Activated CD4-positive, alpha-beta memory T cell treated with anti-CD3 and anti-CD28 coated beads, Interleukin-2, amount 10 ng/mL, durations not matched to agents 7 days and 5 days (primary cell): ENCODE data around the gene ERCC1. TPM values are rescaled to one million over a fixed set of nuclear protein-coding genes. Genes with fewer than 3 reads are reported as not detected.
"Not testable (repeated sequence)": the region's sequence is repeated elsewhere in the genome, so short reads cannot be mapped to it uniquely, and the experiment has no call there.

Experiments
- CTCF ChIA-PET: fragments of 350-600 bp; sonication (Branson Sonifier 250); formaldehyde crosslinking; loops from one replicate; lab custom pipeline; 2021; ENCODE audit warnings: antibody characterized with exemption, inconsistent platforms; lab: Charles Lee
- POLR2A ChIA-PET: fragments of 350-600 bp; sonication (Branson Sonifier 250); formaldehyde crosslinking; loops from one replicate; lab custom pipeline; 2021; ENCODE audit warnings: antibody characterized with exemption; lab: Charles Lee
- DNase-seq: peaks from one replicate; pipeline ENCODE4 v3.0.0-alpha.2; 2020
- H3K27ac Mint-ChIP-seq: one replicate; pipeline ENCODE4 v1.8.0; 2021; ENCODE audit warnings: mild to moderate bottlenecking, mixed read lengths
- H3K27me3 Mint-ChIP-seq: one replicate; pipeline ENCODE4 v1.8.0; 2021; ENCODE audit warnings: mixed read lengths
- H3K36me3 Mint-ChIP-seq: one replicate; pipeline ENCODE4 v1.8.0; 2021; ENCODE audit warnings: low read depth, mixed read lengths
- H3K4me1 Mint-ChIP-seq: one replicate; pipeline ENCODE4 v1.8.0; 2021; ENCODE audit warnings: mixed read lengths
- H3K4me3 Mint-ChIP-seq: one replicate; pipeline ENCODE4 v1.8.0; 2021; ENCODE audit warnings: mild to moderate bottlenecking, mixed read lengths
- H3K9me3 Mint-ChIP-seq: one replicate; pipeline ENCODE4 v1.8.0; 2021; ENCODE audit warnings: mixed read lengths
- total RNA-seq, 2 experiments: library from RNA; stranded (reverse); gene quantifications; one replicate each; pipeline ENCODE4 v1.2.3, GENCODE V29; 2021

Gene ERCC1
- total RNA-seq, 2 experiments from 2014 or later: 59.8 to 60.6 TPM

DNA sequence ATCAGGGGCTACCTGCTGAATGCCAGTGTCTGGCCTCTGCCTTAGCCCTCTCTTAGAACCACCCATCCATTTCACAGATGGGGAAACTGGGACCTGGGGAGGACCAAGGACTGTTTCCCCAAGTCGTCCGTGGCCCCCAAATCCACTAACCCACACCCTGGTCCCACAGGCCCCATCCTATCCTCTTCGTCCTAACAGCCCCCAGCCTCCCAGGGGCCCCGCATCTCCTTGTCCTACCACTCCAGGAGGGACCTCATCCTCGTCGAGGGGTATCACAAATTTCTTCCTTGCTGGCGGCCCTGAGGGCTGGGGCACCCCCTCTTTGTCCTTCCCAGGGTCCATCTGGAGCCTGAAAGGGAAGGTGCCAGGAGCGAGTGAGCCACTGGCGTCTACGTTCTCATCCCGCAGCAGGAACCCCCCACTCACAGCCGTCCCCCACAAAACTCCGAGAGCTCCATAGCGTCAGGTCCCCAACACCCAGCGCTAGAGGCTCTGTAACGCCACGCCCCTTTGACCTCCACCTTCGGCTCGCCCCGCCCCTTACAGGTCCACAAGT lies 606 bp downstream of the ERCC1 start:
- peaks cover 3% of the 10 kb centered on the region for H3K27me3 Mint-ChIP-seq
- no peaks in the 10 kb centered on the region for H3K9me3 Mint-ChIP-seq
- peak overlapping the region; percentile 93 for H3K27ac Mint-ChIP-seq
- CTCF ChIA-PET: interaction anchor here (0.5 to 2.8 kb wide), 2 partner anchors 15 to 56 kb away, joined by 3 to 19 read pairs; no protein-coding TSS in a partner anchor
- peaks cover 23% of the 10 kb centered on the region for H3K36me3 Mint-ChIP-seq
- no peak for DNase-seq
- H3K4me3 Mint-ChIP-seq: peak overlapping the region; percentile 89
- H3K4me1 Mint-ChIP-seq: peaks cover 70% of the 10 kb centered on the region
- POLR2A ChIA-PET: interaction anchor here (0.7 to 1.9 kb wide), 4 partner anchors 8 to 52 kb away, joined by 3 to 6 read pairs (median 4); partner anchors contain the start of gene PPP1R13L

DNA sequence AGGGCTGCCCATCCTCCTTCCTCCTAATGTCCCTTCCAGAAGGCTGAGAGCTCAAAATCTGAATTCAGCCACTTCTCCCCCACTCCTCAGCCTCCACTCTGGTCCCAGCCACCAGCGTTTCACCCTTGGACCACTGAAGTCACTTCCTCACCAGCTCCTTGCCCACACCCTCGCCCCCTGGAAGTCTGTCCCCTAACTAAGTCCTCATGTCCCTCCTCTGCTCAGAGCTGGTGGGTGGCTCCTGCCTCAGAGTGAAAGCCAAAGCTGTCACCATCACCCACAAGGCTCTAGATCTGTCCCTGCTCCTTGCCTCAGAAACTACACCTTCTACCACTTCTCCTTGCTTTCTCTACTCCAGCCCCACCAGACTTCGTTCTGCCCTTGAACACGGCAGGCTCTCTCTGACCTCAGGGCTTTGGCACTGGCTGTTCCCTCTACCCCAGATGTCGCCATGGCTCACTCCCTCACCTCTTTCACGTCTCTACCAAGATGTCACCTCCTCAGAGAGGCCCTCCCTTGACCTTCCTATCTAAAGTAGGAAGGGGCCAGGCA lies 1.7 kb downstream of the ERCC1 start:
- DNase-seq: no peak
- Mint-ChIP-seq H3K9me3 (no peaks in the 10 kb centered on the region), H3K27me3 (no peaks in the 10 kb centered on the region), H3K36me3 (peaks cover 28% of the 10 kb centered on the region), H3K27ac (peak overlapping the region; percentile 57), H3K4me3 (peak overlapping the region; percentile 53), H3K4me1 (peaks cover 64% of the 10 kb centered on the region)
- CTCF ChIA-PET: interaction anchor here (1.0 kb wide), 1 partner anchor 17 kb away, joined by 3 read pairs; no protein-coding TSS in a partner anchor
- POLR2A ChIA-PET: interaction anchor here (1.3 kb wide), 1 partner anchor 15 kb away, joined by 3 read pairs; no protein-coding TSS in a partner anchor

DNA sequence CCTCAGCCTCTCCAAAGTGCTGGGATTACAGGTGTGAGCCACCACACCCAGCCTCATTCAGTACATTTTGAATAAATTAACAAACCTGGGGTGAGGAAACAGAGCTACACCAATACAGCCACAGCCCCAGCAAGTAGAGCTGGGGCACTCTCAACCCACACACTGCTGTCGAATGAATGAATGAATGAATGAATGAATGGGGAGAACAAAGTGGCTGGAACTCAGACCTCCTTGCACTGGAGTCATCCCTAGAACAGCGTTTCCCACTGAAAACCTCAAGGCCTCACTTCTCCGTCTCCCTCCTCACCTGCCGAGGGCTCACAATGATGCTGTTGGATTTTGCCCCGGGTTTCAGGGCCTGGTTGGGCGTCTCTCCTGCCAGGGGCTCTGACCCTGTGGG lies 2.8 kb downstream of the ERCC1 start:
- H3K27ac Mint-ChIP-seq: peak overlapping the region; percentile 70
- H3K27me3 Mint-ChIP-seq: no peaks in the 10 kb centered on the region
- no peak overlapping the region for H3K4me3 Mint-ChIP-seq
- H3K36me3 Mint-ChIP-seq: peaks cover 33% of the 10 kb centered on the region
- ChIA-PET POLR2A (interaction anchor here (0.6 to 1.3 kb wide), 3 partner anchors 10 to 15 kb away, joined by 3 read pairs; no protein-coding TSS in a partner anchor), CTCF (interaction anchor here (1.2 kb wide), 1 partner anchor 19 kb away, joined by 4 read pairs; no protein-coding TSS in a partner anchor)
- H3K4me1 Mint-ChIP-seq: peaks cover 63% of the 10 kb centered on the region
- no peak for DNase-seq
- no peaks in the 10 kb centered on the region for H3K9me3 Mint-ChIP-seq

DNA sequence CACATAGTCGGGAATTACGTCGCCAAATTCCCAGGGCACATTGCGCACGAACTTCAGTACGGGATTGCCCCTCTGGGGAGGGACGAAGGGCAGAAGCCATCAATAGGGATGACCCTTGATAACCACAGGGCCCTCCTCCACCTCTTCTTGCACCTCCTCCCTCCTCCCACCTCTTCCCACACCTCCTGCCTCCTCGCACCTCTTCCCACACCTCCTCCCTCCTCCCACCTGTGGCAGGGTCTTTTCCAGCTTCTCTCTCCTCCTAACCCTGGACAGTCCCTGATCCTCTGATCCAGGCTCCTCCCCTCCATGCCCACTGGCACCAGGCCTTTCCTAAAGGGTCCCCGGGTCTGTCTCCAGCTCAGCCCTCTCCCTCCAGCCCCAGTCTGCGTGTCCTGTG lies 3.4 kb downstream of the ERCC1 start:
- H3K36me3 Mint-ChIP-seq: peaks cover 37% of the 10 kb centered on the region
- ChIA-PET POLR2A (interaction anchor here (1.2 kb wide), 1 partner anchor 47 kb away, joined by 5 read pairs; the partner anchor contains the start of gene FOSB), CTCF (interaction anchor here (1.2 kb wide), 1 partner anchor 19 kb away, joined by 4 read pairs; no protein-coding TSS in a partner anchor)
- peak overlapping the region; percentile 70 for H3K27ac Mint-ChIP-seq
- H3K4me3 Mint-ChIP-seq: no peak overlapping the region
- DNase-seq: no peak
- no peaks in the 10 kb centered on the region for H3K9me3 Mint-ChIP-seq
- peaks cover 59% of the 10 kb centered on the region for H3K4me1 Mint-ChIP-seq
- no peaks in the 10 kb centered on the region for H3K27me3 Mint-ChIP-seq

DNA sequence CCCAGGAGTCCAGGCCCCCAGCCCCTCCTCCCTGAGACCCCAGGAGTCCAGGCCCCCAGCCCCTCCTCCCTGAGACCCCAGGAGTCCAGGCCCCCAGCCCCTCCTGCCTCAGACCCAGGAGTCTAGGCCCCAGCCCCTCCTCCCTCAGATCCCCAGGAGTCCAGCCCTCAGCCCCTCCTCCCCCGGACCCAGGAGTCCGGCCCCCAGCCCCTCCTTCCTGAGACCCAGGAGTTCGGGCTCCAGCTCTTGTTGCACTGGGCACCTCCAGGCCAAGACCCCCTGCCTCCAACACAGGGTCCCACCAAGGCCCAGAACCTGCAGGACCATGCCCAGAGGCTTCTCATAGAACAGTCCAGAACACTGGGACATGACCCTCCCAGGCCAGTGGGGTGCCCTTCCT lies 3.8 kb downstream of the ERCC1 start:
- Mint-ChIP-seq H3K27me3 (no peaks in the 10 kb centered on the region), H3K4me3 (no peak overlapping the region), H3K9me3 (no peaks in the 10 kb centered on the region), H3K27ac (peak overlapping the region; percentile 52), H3K36me3 (peaks cover 37% of the 10 kb centered on the region), H3K4me1 (peaks cover 59% of the 10 kb centered on the region)
- CTCF ChIA-PET: interaction anchor here (1.2 kb wide), 1 partner anchor 19 kb away, joined by 4 read pairs; no protein-coding TSS in a partner anchor
- DNase-seq: no peak
- POLR2A ChIA-PET: interaction anchor here (1.2 kb wide), 1 partner anchor 48 kb away, joined by 5 read pairs; the partner anchor contains the start of gene FOSB

DNA sequence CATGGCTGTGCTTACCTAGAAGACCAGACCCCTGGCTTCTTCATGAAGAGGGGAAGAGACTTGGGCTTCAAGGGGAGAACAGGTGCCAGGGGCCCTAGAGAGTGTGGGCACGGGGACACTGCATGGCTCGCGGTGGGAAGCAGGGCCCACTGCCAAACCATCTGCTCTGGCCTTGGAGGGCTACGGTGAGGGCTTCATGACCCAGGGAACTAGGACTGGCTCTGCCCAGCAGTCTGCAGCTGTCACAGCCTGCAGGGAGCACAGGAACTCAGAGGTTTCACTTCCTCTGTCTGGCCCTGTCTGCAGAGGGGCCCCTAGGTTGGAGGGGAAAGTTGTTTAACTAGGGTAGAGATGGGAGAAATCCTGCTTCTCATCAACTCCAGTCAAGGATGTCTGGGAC lies 4.3 kb downstream of the ERCC1 start:
- POLR2A ChIA-PET: interaction anchor here (1.2 kb wide), 1 partner anchor 48 kb away, joined by 5 read pairs; the partner anchor contains the start of gene FOSB
- Mint-ChIP-seq H3K27me3 (no peaks in the 10 kb centered on the region), H3K4me3 (no peak overlapping the region), H3K4me1 (peaks cover 55% of the 10 kb centered on the region), H3K27ac (peak overlapping the region; percentile 67), H3K36me3 (peaks cover 40% of the 10 kb centered on the region), H3K9me3 (no peaks in the 10 kb centered on the region)
- CTCF ChIA-PET: no interaction called here
- DNase-seq: peak; percentile 39

DNA sequence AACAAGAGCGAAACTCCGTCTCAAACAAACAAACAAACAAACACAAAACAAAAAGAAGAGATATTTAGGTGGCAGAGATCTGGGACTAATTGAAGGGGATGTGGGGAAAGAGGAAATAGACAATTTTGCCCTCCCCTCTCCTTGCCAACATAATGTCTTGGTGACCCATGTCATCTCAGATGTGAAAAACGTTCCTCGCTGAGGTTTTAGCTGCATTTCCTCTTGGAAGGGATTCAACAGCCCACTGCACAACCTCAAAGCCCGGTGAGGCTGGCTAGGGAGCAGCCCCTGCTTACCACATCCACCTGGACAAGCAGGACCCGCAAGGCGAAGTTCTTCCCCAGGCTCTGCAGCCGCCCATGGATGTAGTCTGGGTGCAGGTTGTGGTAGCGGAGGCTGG lies 4.9 kb downstream of the ERCC1 start:
- CTCF ChIA-PET: no interaction called here
- peak overlapping the region; percentile 67 for H3K27ac Mint-ChIP-seq
- peaks cover 49% of the 10 kb centered on the region for H3K4me1 Mint-ChIP-seq
- H3K27me3 Mint-ChIP-seq: no peaks in the 10 kb centered on the region
- H3K36me3 Mint-ChIP-seq: peaks cover 46% of the 10 kb centered on the region
- no peak overlapping the region for H3K4me3 Mint-ChIP-seq
- no peaks in the 10 kb centered on the region for H3K9me3 Mint-ChIP-seq
- DNase-seq: no peak
- POLR2A ChIA-PET: no interaction called here

DNA sequence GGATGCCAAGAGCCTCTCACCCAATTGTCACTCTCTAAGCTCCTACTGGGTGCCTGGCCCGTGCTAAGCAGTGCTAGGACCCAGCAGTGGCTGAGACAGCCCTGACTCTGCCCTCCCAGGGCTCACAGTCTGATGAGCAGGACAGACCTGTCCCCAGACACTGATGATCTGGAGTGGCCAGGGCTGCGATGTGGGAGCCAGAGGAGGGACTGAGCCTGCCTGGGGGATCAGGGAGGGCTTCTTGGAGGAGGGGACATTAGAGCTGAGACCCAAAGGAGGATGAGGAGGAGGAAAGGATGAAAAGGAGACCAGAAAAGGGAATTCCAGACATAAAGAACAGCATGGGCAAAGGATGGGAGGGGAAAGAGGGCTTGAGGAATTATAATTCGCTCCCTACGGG lies 6.6 kb downstream of the ERCC1 start:
- ChIA-PET POLR2A (interaction anchor here (0.9 kb wide), 1 partner anchor 8 kb away, joined by 3 read pairs; no protein-coding TSS in a partner anchor), CTCF (interaction anchor here (0.8 kb wide), 1 partner anchor 22 kb away, joined by 4 read pairs; no protein-coding TSS in a partner anchor)
- H3K27ac Mint-ChIP-seq: no peak overlapping the region

DNA sequence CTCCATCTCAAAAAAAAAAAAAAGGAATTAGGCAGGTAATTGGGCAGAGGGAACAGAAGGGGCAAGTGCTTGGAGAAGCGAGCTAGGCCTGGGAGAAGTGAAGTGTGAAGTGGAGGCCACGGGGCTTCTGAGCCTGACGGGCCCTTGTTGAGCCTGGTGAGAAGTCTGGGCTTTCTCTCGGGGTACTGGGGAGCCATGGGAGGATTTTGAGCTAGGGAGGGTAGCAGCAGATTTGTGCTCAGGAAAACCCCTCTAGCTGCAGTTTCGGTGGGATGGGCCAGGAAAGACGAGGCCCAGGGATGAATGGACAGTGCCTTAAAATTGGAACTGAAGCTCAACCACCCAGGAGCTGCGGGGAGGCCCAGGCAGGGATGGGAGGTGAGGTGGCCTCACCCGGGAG lies 9.2 kb downstream of the ERCC1 start:
- no peaks in the 10 kb centered on the region for H3K9me3 Mint-ChIP-seq
- peaks cover 45% of the 10 kb centered on the region for H3K36me3 Mint-ChIP-seq
- no peak overlapping the region for H3K27ac Mint-ChIP-seq
- DNase-seq: no peak
- no peaks in the 10 kb centered on the region for H3K27me3 Mint-ChIP-seq
- CTCF ChIA-PET: interaction anchor here (0.8 to 1.2 kb wide), 3 partner anchors 23 to 65 kb away, joined by 3 to 5 read pairs (median 5); no protein-coding TSS in a partner anchor
- H3K4me3 Mint-ChIP-seq: no peak overlapping the region
- peaks cover 14% of the 10 kb centered on the region for H3K4me1 Mint-ChIP-seq
- POLR2A ChIA-PET: interaction anchor here (0.6 kb wide), 1 partner anchor 9 kb away, joined by 3 read pairs; the partner anchor contains the start of gene ERCC1

More for the DNA sequence above, 6.6 kb downstream of the ERCC1 start:
- Mint-ChIP-seq H3K27me3 (no peaks in the 10 kb centered on the region), H3K9me3 (no peaks in the 10 kb centered on the region), H3K4me3 (no peak overlapping the region), H3K4me1 (peaks cover 34% of the 10 kb centered on the region), H3K36me3 (peaks cover 57% of the 10 kb centered on the region)
- DNase-seq: no peak

DNA sequence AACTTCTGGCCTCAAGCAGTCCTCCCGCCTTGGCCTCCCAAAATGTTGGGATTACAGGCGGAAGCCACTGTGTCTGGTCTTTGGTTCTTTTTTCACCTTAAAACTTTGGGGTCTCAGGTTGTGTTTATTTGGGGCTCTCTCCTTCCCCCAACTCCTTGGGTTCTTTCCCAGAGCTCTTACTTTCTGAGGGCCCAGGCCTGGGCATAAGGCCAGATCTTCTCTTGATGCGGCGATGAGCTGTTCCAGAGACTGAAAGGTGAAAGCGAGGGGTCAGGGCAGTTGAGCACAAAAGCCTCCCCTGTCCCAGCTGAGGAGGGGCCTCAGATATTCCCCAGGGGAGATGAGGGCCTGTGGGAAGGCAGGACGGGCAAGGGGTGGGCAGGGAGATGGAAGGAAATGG lies 10.2 kb downstream of the ERCC1 start:
- Mint-ChIP-seq H3K27me3 (no peaks in the 10 kb centered on the region), H3K9me3 (no peaks in the 10 kb centered on the region), H3K4me1 (peaks cover 10% of the 10 kb centered on the region), H3K4me3 (no peak overlapping the region), H3K36me3 (peaks cover 39% of the 10 kb centered on the region), H3K27ac (no peak overlapping the region)
- POLR2A ChIA-PET: no interaction called here
- CTCF ChIA-PET: interaction anchor here (1.7 to 2.4 kb wide), 2 partner anchors 11 to 26 kb away, joined by 6 to 10 read pairs; no protein-coding TSS in a partner anchor
- no peak for DNase-seq

DNA sequence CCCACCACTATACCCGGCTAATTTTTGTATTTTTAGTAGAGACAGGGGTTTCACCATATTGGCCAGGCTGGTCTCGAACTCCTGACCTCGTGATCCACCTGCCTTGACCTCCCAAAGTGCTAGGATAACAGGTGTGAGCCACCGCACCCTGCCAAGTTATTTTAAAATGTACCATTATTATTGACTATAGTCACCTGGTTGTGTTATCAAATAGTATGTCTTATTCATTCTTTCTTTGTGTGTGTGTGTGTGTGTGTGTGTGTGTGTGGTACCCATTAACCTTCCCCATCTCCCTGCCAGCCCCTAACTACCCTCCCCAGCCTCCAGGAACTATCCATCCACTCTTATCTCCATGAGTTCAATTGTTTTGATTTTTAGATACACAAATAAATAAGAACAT lies 13.4 kb downstream of the ERCC1 start:
- Mint-ChIP-seq H3K36me3 (peaks cover 25% of the 10 kb centered on the region), H3K4me1 (peaks cover 23% of the 10 kb centered on the region)
- H3K9me3 Mint-ChIP-seq, H3K27ac Mint-ChIP-seq, CTCF ChIA-PET, DNase-seq, H3K27me3 Mint-ChIP-seq, POLR2A ChIA-PET, H3K4me3 Mint-ChIP-seq: not testable (repeated sequence)

DNA sequence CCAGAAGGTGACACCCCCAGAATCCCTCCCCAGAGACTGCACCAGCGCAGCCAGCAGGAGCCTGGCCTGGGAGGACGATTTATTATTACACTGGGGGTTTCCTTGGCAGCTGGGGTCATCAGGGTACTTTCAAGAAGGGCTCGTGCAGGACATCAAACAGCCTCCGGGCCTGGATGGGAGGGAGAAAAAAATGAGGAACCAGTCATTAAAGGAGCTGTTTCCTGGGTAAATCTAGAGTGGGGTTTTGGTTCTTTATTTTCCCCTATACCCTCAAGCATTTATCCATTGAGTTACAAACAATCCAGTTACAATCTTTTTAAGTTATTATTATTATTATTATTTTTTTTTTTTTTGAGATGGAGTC lies 14.2 kb downstream of the ERCC1 start:
- peaks cover 1% of the 10 kb centered on the region for H3K27me3 Mint-ChIP-seq
- H3K4me3 Mint-ChIP-seq: no peak overlapping the region
- ChIA-PET POLR2A (interaction anchor here (1.4 kb wide), 1 partner anchor 8 kb away, joined by 3 read pairs; no protein-coding TSS in a partner anchor), CTCF (no interaction called here)
- no peak overlapping the region for H3K27ac Mint-ChIP-seq
- H3K36me3 Mint-ChIP-seq: peaks cover 24% of the 10 kb centered on the region
- no peak for DNase-seq
- no peaks in the 10 kb centered on the region for H3K9me3 Mint-ChIP-seq
- peaks cover 31% of the 10 kb centered on the region for H3K4me1 Mint-ChIP-seq
